Measurements from ENCODE around the gene MSRB3.

MSRB3 gene

DNA sequence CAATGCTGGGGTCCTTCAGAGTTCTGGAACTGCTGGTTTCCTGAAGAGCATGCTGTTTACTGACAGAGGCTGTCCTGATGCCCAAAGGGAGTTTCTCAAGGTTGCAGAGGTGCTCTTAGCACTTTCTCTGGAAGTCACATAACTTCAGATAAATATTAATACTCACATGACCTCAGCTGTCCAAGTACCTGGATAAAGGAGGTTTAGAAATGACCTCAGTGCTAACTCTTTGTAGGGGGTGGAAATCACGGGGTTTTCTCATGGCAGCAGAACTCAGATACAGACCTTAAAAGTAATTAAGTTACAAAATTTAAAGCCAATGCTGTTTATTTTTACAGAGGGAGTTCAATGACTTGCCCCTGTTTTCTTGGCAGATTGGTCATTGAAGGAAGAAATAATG, 225.9 kb downstream of the MSRB3 start:
- DNase-seq (ENCODE audit: low read depth, low spot score) = no peak
- H3K4me3 ChIP-seq (ENCODE audit: low read depth, low read length) = no peak overlapping the region
- ChIA-PET POLR2A (no interaction called here), CTCF (no interaction called here)
- TF ChIP-seq, protein P1, sequence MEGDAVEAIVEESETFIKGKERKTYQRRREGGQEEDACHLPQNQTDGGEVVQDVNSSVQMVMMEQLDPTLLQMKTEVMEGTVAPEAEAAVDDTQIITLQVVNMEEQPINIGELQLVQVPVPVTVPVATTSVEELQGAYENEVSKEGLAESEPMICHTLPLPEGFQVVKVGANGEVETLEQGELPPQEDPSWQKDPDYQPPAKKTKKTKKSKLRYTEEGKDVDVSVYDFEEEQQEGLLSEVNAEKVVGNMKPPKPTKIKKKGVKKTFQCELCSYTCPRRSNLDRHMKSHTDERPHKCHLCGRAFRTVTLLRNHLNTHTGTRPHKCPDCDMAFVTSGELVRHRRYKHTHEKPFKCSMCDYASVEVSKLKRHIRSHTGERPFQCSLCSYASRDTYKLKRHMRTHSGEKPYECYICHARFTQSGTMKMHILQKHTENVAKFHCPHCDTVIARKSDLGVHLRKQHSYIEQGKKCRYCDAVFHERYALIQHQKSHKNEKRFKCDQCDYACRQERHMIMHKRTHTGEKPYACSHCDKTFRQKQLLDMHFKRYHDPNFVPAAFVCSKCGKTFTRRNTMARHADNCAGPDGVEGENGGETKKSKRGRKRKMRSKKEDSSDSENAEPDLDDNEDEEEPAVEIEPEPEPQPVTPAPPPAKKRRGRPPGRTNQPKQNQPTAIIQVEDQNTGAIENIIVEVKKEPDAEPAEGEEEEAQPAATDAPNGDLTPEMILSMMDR (IDR thresholded peaks at IDR 0.05; ENCODE audit: insufficient read depth, low read length, missing control alignments) = no peak

GRCh38 chr12:65505386-65506121, 227.1 kb downstream of the MSRB3 start:
- no peak overlapping the region for H3K4me3 ChIP-seq (ENCODE audit: low read depth, low read length)
- ChIA-PET POLR2A (no interaction called here), CTCF (no interaction called here)
- no peak for DNase-seq (ENCODE audit: low read depth, low spot score)
- TF ChIP-seq, protein P1 (IDR thresholded peaks at IDR 0.05; ENCODE audit: insufficient read depth, low read length, missing control alignments) = no peak

- CTCF ChIA-PET = no interaction called here
- no peak overlapping the region for H3K4me3 ChIP-seq (ENCODE audit: low read depth, low read length)
- TF ChIP-seq, protein P1 (IDR thresholded peaks at IDR 0.05; ENCODE audit: insufficient read depth, low read length, missing control alignments) = no peak
- DNase-seq (ENCODE audit: low read depth, low spot score) = no peak
- POLR2A ChIA-PET = no interaction called here
Observed at GRCh38 chr12:65508276-65509035, 230.0 kb downstream of the MSRB3 start.

DNA sequence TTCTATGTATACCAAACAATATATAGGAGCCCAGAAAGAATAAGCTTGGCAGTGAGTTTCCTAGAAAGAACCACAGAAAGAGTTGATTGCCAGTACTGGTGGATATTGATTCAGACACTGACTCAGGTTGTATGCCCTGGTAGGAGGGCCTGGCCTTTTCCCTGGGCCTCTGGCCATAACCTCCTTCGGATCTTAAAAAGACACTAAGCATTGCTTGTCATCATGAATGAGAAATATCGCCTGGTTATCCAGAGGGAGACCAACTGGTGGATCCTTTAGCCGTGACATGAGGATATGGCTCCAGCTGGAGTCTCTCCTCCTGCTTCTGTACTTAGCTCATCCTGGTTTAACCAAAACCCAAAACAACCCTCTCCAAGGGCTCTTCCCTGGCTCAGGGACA, 231.5 kb downstream of the MSRB3 start:
- CTCF ChIA-PET = interaction anchor here (0.5 kb wide), 1 partner anchor 600 kb away, joined by 3 read pairs; no protein-coding TSS in a partner anchor
- H3K4me3 ChIP-seq (ENCODE audit: low read depth, low read length) = no peak overlapping the region
- POLR2A ChIA-PET = no interaction called here
- DNase-seq (ENCODE audit: low read depth, low spot score) = no peak
- TF ChIP-seq, protein P1 (IDR thresholded peaks at IDR 0.05; ENCODE audit: insufficient read depth, low read length, missing control alignments) = no peak

- ChIA-PET POLR2A (no interaction called here), CTCF (no interaction called here)
- no peak for DNase-seq (ENCODE audit: low read depth, low spot score)
- TF ChIP-seq, protein P1 (IDR thresholded peaks at IDR 0.05; ENCODE audit: insufficient read depth, low read length, missing control alignments) = no peak
- H3K4me3 ChIP-seq (ENCODE audit: low read depth, low read length) = no peak overlapping the region
Observed at GRCh38 chr12:65510584-65511050, 232.1 kb downstream of the MSRB3 start.

GRCh38 chr12:65511134-65511834, 232.8 kb downstream of the MSRB3 start:
- ChIA-PET POLR2A (no interaction called here), CTCF (interaction anchor here (0.5 kb wide), 1 partner anchor 74 kb away, joined by 5 read pairs; no protein-coding TSS in a partner anchor)
- no peak overlapping the region for H3K4me3 ChIP-seq (ENCODE audit: low read depth, low read length)
- DNase-seq (ENCODE audit: low read depth, low spot score) = no peak
- TF ChIP-seq, protein P1 (IDR thresholded peaks at IDR 0.05; ENCODE audit: insufficient read depth, low read length, missing control alignments) = no peak

Measured in AG04449 (cell line).